ENCODE data around the gene PGAP6.

The PGAP6 gene

GRCh38 chr16:359871-360697 lies 21.7 kb downstream of the PGAP6 start:
- no peak for TF ChIP-seq MYC (IDR thresholded peaks at IDR 0.05; ENCODE audit: low read depth, low read length)
- no peak for TF ChIP-seq CTCF (IDR thresholded peaks at IDR 0.05; ENCODE audit: low read depth, low read length)
- no peak for TF ChIP-seq MAX (IDR thresholded peaks at IDR 0.05; ENCODE audit: low read depth, low read length)
- TF ChIP-seq POLR2A (IDR thresholded peaks at IDR 0.05; ENCODE audit: extremely low read depth, insufficient read length) = no peak
- no peak for DNase-seq (ENCODE audit: low read depth)
- H3K4me3 ChIP-seq (ENCODE audit: low read depth, low read length) = no peak overlapping the region

GRCh38 chr16:359067-359763 lies 22.6 kb downstream of the PGAP6 start:
- no peak overlapping the region for H3K4me3 ChIP-seq (ENCODE audit: low read depth, low read length)
- no peak for TF ChIP-seq MYC (IDR thresholded peaks at IDR 0.05; ENCODE audit: low read depth, low read length)
- no peak for TF ChIP-seq POLR2A (IDR thresholded peaks at IDR 0.05; ENCODE audit: extremely low read depth, insufficient read length)
- TF ChIP-seq CTCF (IDR thresholded peaks at IDR 0.05; ENCODE audit: low read depth, low read length) = no peak
- no peak for DNase-seq (ENCODE audit: low read depth)

- DNase-seq (ENCODE audit: low read depth) = no peak
- no peak for TF ChIP-seq MAX (IDR thresholded peaks at IDR 0.05; ENCODE audit: low read depth, low read length)
- no peak for TF ChIP-seq CTCF (IDR thresholded peaks at IDR 0.05; ENCODE audit: low read depth, low read length)
- no peak for TF ChIP-seq MYC (IDR thresholded peaks at IDR 0.05; ENCODE audit: low read depth, low read length)
- no peak for TF ChIP-seq POLR2A (IDR thresholded peaks at IDR 0.05; ENCODE audit: extremely low read depth, insufficient read length)
These were observed 25.0 kb downstream of the PGAP6 start for GRCh38 chr16:356741-357140.

GRCh38 chr16:354971-355461 lies 26.8 kb downstream of the PGAP6 start:
- H3K4me3 ChIP-seq (ENCODE audit: low read depth, low read length) = no peak overlapping the region
- DNase-seq (ENCODE audit: low read depth) = no peak
- TF ChIP-seq CTCF (IDR thresholded peaks at IDR 0.05; ENCODE audit: low read depth, low read length) (no peak), POLR2A (IDR thresholded peaks at IDR 0.05; ENCODE audit: extremely low read depth, insufficient read length) (no peak), MAX (IDR thresholded peaks at IDR 0.05; ENCODE audit: low read depth, low read length) (no peak), MYC (IDR thresholded peaks at IDR 0.05; ENCODE audit: low read depth, low read length) (no peak)

More at GRCh38 chr16:356741-357140, 25.0 kb downstream of the PGAP6 start:
- H3K4me3 ChIP-seq (ENCODE audit: low read depth, low read length) = no peak overlapping the region

- no peak for DNase-seq (ENCODE audit: low read depth)
- TF ChIP-seq POLR2A (IDR thresholded peaks at IDR 0.05; ENCODE audit: extremely low read depth, insufficient read length) (no peak), MYC (IDR thresholded peaks at IDR 0.05; ENCODE audit: low read depth, low read length) (no peak), MAX (IDR thresholded peaks at IDR 0.05; ENCODE audit: low read depth, low read length) (no peak), CTCF (IDR thresholded peaks at IDR 0.05; ENCODE audit: low read depth, low read length) (no peak)
- H3K4me3 ChIP-seq (ENCODE audit: low read depth, low read length) = no peak overlapping the region
These were observed 27.4 kb downstream of the PGAP6 start for GRCh38 chr16:354291-354881.

All from NB4 (cell line).